ENCODE measurements around the gene CPNE1. TPM values are rescaled to one million over a fixed set of nuclear protein-coding genes. Genes with fewer than 3 reads are reported as not detected.

CPNE1 gene
- total and polyA plus RNA-seq, 2 of the 8 experiments (the other 6 are each of a cell fraction or from before 2014, with no cell fraction given) = 294 to 346 TPM

DNA sequence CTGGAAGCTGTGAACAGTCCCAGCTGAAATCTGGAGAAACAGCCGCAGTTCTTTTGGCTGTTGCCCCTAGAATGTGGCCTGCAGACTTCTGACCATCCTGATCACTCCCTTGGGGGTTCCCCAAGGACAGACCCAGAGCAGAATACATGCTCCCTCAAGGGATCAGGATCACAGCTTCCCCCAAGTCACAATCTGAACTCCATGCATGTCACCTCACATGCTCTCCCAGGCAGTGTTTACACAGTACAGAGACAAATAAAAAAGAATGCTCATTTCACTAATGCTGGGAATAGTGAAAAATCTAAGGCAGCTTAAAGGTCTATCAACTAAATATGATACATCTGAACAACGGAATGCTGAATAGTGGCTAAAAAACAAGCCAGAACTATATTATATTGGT, 28.6 kb downstream of the CPNE1 start:
- Histone ChIP-seq H3K18ac (ENCODE audit: extremely low read depth, low read length) (no peak overlapping the region), H3K9me3 (ENCODE audit: insufficient read depth in 2 of 2, low read depth in 1 of 2, low read length in 1 of 2) (no peaks in the 10 kb centered on the region), H3K56ac (replicated peaks; ENCODE audit: insufficient read length, low read depth, low read length) (no peak overlapping the region), H2BK5ac (ENCODE audit: low read depth, low read length) (no peak overlapping the region), H2BK120ac (replicated peaks; ENCODE audit: low read depth, low read length) (no peak overlapping the region), H3K23ac (ENCODE audit: insufficient read length) (no peak overlapping the region), H3K23me2 (ENCODE audit: low read depth, low read length) (no peaks in the 10 kb centered on the region), H4K5ac (ENCODE audit: insufficient read length, low read depth, low read length) (no peak overlapping the region), H2BK12ac (ENCODE audit: low read depth, low read length) (no peak overlapping the region), H3K14ac (ENCODE audit: insufficient read length) (no peak overlapping the region), H2BK15ac (ENCODE audit: low read length) (no peak overlapping the region), H4K20me1 (replicated peaks in 1 of 2; ENCODE audit: control insufficient read depth in 1 of 2, insufficient read depth in 2 of 2, low read length in 2 of 2) (peaks cover 13 to 29% of the 10 kb centered on the region in 2 experiments), H3K9ac (replicated peaks in 1 of 4; ENCODE audit: extremely low read depth in 1 of 4, low read depth in 3 of 4, low read length in 3 of 4) (no peak overlapping the region), H3K4me2 (ENCODE audit: insufficient read depth in 1 of 2, low read depth in 2 of 2, low read length in 2 of 2) (no peak overlapping the region), H3K4me1 (replicated peaks in 1 of 4; ENCODE audit: control insufficient read depth in 3 of 4, insufficient read depth in 4 of 4, low read length in 3 of 4) (peaks cover 0 to 9% (median 2%) of the 10 kb centered on the region in 4 experiments; a peak in 3 of 7 replicates), H2AFZ (ENCODE audit: low read length) (no peak overlapping the region), H3K79me2 (ENCODE audit: control insufficient read depth in 1 of 2, insufficient read depth in 2 of 2, low read length in 2 of 2) (peaks cover 2 to 66% of the 10 kb centered on the region in 2 experiments; a peak in 3 of 4 replicates), H3K36me3 (ENCODE audit: control insufficient read depth in 2 of 4, insufficient read depth in 4 of 4, low read length in 3 of 4) (peaks cover 5 to 15% (median 9%) of the 10 kb centered on the region in 4 experiments; a peak in 6 of 8 replicates), H2BK20ac (ENCODE audit: low read length) (no peak overlapping the region), H3K4ac (replicated peaks; ENCODE audit: insufficient read length, low read depth, low read length) (no peak overlapping the region), H2AK5ac (ENCODE audit: low read depth, low read length) (no peak overlapping the region), H3K27me3 (replicated peaks in 1 of 4; ENCODE audit: control insufficient read depth in 3 of 4, extremely low read depth in 1 of 4, insufficient read depth in 3 of 4, low read length in 3 of 4) (no peaks in the 10 kb centered on the region), H3K27ac (ENCODE audit: low read depth, low read length) (no peak overlapping the region), H4K8ac (ENCODE audit: extremely low read depth, insufficient read depth, low read length) (no peak overlapping the region), H3K79me1 (ENCODE audit: low read depth, low read length) (peaks cover 31% of the 10 kb centered on the region), H4K91ac (replicated peaks; ENCODE audit: insufficient read length, low read length) (no peak overlapping the region), H3K4me3 (ENCODE audit: extremely low read depth in 1 of 4, insufficient read depth in 2 of 4, low read depth in 3 of 4, low read length in 4 of 4) (no peak overlapping the region)
- DNase-seq (ENCODE audit: low read depth in 1 of 2, low spot score in 2 of 2) (peak in 1 of 2 experiments; percentile 35), FAIRE-seq (no peak)
- 94% methylated on average over 2 of the region's 2 CpGs; no CpG with 5 or more reads in 1 of the 2 experiments for WGBS, 2 experiments (ENCODE audit: extremely low coverage in 1 of 2, insufficient coverage in 1 of 2, insufficient read length in 1 of 2, insufficient replicate concordance in 2 of 2, low coverage in 1 of 2, low lambda C conversion rate in 2 of 2, missing lambda C conversion rate in 1 of 2)
- ChIA-PET POLR2A (ENCODE audit: partially characterized antibody) (interaction anchor here (1.2 to 2.5 kb wide), 8 partner anchors 9 to 106 kb away, joined by 3 to 7 read pairs (median 6); partner anchors contain the start of genes CPNE1, RBM12 and RBM39), CTCF (ENCODE audit: partially characterized antibody) (interaction anchor here (1.4 to 6.4 kb wide), 3 partner anchors 17 to 318 kb away, joined by 3 to 37 read pairs (median 6); partner anchors contain the start of gene SCAND1)
- TF ChIP-seq SIX5 (IDR thresholded peaks at IDR 0.05; ENCODE audit: low read depth, low read length) (no peak), NANOG (IDR thresholded peaks at IDR 0.05; ENCODE audit: insufficient read depth, low read depth, low read length, poor library complexity, severe bottlenecking) (no peak)
